GM21526 (cell line): ENCODE measurements around the gene ZNF688.
"Not testable (repeated sequence)": the region's sequence is repeated elsewhere in the genome, so short reads cannot be mapped to it uniquely, and the experiment has no call there.

Experiments
- ATAC-seq: cut with Tn5 transposase; IDR thresholded peaks from one replicate; pipeline ENCODE4 v1.9.1; 2021; ENCODE audit warnings: moderate library complexity; ENCODE audit not compliant: unreplicated experiment, low FRiP score

The ZNF688 gene

DNA sequence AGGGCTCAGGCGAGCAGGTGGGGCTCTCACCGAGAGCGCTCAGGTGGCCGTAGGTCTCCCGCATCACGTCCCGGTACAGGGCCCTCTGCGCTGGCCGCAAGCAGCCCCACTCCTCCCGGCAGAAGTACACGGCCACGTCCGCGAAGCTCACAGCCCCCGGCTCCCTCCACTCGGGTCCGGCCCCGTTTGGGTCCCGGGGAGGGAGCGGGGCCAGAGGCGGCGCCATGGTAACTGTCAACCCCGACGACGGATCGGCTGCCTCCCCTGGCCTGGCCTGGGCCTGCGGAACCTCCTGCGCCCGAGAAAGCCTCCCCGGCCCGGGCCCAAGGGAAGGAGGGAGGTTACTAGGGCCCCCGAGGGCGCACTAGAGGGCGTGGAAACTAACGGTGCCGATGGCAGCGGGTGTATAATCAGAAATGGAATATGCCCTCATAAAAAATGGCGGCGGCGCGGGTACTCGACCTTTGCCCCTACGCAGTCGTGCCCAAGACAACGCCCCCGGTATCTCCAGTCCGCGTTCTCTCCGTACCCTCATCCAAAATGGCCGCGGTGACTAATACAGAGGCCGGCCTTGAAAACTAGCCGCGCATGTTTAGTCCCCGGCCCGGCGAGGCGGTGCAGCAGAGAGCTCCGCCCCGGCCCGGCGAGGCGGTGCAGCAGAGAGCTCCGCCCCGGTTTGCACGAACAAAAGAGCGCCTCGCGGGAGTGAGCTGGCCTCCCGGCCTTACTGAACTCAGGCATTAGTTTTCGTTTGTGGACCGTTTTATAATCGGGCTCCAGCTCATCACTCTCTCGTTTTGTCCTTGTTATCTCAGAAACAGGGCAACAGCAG, 13.3 kb downstream of the ZNF688 start, which contains the start of gene ZNF764:
Gene ZNF764, minus strand, starts transcription at position 418 of the 832 bp plus-strand sequence. Its CDS starts 192 bp downstream, at position 226.
- ATAC-seq = peak; percentile 73

DNA sequence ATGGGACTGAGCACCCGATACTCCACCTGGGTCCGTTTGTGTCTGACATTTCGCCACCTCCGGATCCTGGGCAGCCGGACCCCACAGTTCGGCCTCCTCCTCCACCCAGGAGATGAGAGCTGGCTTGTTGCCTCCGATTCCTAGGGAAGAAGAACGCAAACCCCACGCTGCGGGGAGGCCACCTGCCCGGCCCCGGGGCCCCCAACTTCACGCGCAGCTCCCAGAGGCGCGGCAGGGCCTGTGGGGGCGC, 13.9 kb downstream of the ZNF688 start:
- no peak for ATAC-seq

DNA sequence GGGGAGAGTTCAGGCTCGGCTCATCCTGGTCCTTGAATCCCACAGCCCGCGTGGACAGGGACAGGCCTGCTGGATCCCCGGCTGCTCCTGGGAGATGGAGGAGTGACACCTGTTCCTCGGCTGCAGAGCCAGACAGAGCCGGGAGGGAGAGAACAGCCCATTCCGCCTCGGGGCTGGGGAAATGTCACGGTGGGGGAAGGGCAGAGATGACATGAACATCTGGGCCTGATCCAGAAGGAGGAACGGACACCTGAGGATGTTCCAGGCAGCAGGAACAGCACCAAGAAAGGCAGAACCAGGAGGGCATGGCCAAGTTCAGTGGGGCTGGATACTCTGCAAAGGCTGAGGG, 15.4 kb downstream of the ZNF688 start:
- no peak for ATAC-seq

DNA sequence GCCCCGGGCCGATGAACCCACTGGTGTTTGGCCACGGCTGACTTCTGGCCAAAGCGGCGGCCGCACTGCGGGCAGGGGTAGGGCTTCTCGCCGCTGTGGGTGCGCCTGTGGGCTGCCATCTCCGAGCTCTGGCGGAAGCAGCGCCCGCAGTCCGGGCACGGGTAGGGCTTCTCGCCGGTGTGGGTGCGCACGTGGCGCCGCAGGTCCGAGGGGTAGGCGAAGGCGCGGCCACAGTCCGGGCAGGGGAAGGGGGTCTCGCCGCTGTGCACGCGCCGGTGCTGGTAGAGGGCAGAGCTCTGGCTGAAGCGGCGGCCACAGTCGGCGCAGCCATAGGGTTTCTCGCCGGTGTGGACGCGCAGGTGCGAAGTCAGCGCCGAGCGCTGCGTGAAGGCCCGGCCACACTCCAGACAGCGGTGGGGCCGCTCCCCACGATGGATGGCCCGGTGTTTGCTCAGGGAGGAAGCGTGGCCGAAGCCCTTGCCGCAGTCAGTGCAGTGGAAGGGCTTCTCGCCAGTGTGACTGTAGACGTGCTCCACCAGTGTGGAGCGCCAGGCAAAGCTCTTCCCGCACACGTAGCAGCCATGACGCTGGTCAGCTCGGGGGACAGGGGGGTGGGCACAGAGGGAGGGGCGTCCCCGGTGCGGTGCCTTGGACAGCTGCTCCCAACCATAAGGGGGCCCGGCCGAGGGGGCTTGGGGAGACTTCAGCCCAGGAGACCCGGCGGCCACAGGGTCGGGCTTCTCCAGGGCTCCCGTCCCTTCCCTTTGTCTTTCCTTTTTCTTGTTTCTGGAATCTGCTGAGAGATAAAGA, 16.0 kb downstream of the ZNF688 start:
- ATAC-seq = no peak

DNA sequence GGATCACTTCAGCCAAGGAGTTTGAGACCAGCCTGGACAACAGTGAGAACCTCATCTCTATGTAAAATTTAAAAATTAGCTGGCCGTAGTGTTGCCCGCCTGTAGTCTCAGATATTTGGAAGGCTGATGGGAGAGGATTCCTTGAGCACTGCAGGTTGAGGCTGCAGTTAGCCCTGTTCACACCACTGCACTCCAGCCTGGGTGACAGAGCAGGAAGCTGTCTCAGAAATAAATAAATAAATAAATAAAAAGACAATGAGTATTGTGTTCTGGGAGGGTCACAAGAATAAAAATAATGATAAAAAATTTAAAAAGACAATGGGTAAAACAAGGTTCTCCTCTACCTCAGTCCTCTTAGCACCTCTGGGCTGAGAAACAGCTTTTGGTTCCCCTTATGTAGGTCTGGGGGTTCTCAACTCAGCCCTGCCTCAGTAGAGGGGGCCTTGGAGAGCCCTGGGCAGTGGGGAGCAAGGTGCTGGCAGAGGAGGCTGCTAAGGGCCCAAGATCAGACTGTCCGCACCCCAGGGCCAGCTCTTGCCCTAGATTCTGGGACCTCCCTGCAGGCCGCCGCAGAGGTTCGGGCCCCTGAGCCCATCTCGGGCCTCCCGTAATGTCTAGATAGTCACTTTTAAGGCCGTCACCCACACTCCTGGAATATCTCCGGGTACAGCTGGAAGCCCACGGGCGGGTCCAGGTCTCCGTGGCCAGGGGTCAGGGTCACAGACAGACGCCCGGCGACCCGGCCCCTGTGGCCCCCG, 16.8 kb downstream of the ZNF688 start:
- no peak for ATAC-seq

DNA sequence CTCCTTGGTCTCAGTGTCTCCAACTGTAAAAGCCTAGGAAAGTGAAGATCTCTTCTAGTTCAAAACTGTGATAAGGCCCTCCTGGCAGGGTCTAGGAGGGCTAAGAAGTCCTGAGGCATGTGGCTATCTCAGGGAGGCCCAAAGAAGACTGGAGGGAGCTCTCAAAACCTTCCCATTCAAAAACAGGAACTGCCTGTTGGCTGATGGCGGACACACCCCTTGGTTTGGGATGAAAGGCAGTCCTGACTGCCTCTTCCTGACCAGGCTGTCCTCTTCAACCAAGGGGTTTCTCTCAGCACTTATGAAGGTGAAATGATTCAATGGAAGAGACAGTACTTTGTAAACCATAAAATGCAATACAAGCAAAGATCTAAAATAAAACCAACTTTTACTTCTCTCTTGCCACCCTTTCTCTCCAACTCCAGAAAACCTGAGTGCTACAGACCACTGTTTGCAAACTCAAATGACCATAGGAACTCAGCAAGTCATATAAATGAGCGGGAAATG, 18.1 kb downstream of the ZNF688 start:
- no peak for ATAC-seq

DNA sequence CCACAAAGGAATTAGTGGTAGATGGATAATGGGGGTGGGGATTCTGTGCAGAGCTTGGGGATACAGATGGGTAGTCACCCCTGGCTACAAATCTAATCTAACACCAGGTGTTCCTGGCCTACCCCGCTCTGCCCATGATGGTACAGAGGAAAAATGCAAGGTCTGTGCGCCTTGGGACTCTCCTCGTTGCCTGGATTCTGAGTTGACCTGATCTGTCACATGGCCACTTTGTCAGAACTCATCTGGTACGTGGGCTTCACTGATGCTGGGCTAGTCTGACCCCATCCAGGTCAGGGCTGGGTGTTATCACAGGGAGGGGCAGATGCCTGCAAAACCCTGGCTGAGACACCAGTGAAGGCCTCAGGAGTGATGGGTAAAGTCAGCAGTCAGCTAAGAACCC, 18.6 kb downstream of the ZNF688 start:
- no peak for ATAC-seq

DNA sequence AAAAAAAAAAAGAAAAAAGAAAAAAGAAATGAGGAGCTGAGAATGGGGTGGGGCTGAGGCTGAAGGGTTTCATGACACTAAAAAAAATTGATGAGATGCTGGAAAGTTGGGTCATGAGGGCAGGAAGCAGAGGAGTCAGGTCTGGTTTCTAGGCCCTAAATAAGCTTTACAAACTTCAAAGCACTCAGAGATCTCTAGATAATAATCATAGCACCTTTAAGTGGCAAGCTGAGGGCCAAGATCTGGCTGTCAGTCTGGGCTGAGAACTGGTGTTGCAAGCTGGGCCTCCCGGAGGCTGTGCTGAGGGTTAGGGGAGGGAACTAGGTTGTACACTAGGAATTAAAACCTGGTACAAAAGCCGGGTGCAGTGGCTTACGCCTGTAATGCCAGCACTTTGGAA, 19.7 kb downstream of the ZNF688 start:
- no peak for ATAC-seq

DNA sequence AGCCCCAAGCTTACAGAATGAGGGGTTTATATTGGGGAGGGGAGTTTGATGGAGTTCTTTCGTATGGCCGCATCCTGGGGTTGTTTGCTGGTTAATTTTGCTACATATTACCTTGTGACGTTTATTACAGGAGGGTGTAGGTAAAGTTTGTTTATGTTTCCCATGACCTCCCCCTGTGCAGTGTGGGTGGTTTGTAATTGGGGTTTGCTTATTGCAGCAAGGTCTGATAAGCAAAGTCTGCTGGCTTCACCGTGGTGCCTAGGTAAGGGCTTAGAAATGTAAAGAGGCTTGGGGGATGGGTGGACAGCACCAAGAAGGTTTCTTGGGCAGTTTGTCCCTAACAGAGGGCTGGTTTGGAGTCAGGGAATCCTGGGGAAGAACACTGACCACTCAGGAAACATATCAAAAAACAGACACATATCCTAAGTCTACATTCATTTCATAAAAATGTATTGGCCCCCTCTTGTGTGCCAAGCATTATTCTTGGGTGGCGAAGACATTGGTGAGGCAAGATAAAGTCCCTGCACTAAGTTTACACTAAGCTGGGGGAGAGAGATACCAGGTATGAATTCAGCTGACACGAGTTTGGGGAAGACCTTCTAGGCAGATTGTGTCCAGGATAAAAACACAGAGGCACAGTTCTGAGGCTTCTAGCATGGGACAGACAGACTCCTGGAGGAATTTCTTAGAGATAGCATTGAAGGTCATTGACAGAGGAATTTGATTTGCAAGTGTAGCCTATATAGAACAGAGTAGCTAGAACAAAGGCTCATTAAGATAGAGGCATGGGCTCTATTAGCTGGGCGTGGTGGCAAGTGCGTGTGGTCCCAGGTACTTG, 22.9 kb downstream of the ZNF688 start:
- no peak for ATAC-seq

DNA sequence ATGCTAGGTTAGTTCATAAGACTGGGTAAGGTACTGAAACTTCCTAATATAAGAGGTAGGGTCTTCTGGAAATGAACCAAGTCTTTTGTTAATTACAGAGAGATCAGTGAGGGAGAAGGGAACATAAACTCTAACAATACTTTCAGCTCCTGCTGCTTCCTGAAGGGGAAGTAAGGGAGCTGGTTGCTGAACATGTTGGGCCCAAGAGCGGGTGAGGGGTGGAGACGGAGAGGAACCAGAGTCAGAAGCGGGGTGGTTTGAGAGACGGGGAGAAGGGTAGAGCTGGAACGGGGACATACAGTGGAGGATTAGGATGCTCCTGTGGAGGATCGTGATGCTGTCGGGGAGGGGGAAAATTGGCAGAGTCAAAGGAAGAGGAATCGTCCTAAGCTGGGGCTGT, 25.4 kb downstream of the ZNF688 start:
- no peak for ATAC-seq

DNA sequence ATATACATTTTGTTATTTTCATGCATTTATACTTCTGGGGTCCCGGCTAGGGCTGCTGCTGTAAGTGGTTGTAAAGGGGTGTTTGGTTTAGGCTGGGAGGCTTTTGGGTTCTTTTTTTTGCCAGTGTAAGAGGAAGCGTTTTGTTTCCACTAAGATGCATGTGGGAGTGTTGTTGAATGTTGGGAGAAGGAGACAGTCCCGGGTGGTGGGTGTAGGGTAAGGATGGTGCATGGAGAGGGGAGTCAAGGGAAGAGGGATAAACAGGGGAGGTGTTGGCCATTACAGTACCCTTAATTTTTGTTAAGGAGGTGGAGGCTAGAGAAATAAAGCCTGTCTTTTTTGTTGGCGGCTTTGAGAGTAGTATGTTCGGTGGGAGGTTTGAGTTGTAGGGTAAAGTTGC, 28.4 kb downstream of the ZNF688 start:
- ATAC-seq = no peak

DNA sequence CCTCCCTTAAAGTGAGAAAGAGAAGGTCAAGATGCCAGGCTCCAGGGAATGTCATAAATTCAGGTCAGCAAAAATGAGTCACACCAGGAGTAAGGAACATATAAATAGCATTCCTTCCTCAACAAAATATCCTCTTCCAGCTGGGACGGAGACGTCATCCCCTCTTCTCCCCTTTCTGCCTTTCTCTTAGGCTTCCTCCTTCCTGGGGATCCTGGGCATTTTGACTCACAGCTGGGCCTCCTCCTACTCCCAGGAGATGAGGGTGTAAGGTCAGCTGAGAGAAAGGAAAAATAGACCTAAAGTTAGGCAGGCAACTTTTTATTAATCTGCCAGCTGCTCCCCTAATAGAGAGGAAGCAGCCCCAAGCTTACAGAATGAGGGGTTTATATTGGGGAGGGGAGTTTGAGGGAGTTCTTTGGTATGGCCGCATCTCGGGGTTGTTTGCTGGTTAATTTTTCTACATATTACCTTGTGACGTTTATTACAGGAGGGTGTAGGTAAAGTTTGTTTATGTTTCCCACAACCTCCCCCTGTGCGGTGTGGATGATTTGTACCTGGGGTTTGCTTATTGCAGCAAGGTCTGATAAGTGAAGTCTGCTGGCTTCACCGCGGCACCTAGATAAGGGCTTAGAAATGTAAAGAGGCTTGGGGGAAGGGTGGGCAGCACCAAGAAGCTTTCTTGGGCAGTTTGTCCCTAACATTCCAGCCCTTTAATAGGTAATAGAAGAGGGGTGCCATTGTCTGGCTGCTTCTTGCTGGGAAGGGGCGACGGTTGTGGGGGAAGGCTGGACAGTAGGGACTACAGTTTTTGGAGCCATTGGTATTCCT, 29.8 kb downstream of the ZNF688 start:
- no peak for ATAC-seq

DNA sequence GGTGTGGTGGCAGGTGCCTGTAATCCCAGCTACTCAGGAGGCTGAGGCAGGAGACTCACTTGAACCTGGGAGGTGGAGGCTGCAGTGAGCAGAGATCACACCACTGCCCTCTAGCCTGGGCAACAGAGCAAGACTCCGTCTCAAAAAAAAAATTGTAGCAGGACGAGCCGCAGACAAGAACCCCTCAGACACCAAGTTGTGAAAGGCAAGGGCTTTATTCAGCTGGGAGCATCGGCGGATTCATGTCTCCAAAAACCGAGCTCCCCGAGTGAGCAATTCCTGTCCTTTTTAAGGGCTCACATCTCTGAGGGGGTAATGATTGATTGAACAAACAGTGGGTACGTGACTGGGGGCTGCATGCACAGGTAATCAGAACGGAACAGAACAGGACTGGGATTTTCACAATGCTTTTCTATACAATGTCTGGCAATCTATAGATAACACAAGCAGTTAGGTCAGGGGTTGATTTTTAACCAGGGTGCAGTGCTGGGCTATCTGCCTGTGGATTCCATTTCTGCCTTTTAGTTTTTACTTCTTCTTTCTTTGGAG, 30.5 kb downstream of the ZNF688 start:
- ATAC-seq = not testable (repeated sequence)

DNA sequence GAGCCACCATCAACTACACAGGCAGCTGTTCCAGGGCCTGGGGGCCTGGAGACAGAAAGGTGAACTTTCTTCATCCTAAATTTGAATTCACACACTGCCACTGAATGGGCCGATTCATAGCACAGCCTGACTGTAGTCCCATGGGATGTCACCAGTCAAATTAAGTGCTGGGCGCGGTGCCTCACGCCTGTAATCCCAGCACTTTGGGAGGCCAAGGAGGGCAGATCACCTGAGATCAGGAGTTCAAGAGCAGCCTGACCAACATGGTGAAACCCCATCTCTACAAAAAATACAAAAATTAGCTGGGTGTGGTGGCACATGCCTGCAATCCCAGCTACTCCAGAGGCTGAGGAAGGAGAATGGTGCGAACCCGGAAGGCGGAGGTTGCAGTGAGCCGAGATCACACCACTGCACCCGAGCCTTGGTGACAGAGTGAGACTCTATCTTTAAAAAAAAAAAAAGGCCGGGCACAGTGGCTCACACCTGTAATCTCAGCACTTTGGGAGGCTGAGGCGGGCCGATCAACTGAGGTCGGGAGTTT, 31.5 kb downstream of the ZNF688 start:
- not testable (repeated sequence) for ATAC-seq

DNA sequence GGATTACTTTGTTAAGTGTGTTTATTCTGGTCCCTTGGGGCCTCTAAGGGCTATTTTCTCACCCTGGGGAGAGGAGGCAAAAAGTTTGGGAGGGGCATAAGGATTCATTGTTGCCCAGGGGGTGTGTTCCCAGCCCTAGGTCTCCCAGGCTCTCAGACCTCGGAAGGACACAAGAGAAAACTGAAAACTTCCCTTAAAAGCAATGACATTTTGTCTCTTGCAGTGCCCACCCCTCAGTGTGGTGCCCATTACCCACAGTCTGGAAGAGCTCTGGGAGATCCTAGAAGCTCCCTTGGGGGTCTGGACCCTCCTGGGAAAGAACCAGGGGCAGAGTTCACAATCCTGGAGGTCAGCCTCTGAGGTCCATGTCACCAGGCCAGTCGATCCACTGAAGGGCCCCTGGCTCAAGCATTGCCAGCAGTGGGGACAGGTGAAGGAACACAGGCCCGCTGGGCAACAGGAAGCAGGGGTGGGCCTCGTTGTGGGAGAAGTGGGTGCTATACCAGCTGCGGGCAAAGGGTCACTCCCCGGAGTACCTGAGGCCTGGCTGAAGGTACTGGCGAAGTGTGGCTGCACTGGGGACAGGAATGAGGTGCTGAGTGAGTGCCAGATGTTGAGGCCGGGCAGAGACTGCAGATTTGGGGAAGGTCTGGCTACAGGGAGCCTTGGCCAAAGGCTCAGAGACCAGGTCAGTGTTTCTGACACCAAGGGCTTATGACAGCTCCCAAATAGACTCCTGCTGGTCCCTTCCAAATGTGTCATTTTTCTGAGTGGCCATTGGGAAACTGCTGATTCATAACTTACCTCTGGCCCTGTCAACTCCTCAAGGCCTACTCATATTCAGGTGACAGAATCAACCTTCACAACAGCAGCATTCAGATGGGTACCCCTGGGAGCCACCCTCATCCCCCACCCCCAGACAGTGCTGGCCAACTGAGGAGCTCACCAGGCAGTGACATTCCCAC, 32.2 kb downstream of the ZNF688 start:
- ATAC-seq = no peak

DNA sequence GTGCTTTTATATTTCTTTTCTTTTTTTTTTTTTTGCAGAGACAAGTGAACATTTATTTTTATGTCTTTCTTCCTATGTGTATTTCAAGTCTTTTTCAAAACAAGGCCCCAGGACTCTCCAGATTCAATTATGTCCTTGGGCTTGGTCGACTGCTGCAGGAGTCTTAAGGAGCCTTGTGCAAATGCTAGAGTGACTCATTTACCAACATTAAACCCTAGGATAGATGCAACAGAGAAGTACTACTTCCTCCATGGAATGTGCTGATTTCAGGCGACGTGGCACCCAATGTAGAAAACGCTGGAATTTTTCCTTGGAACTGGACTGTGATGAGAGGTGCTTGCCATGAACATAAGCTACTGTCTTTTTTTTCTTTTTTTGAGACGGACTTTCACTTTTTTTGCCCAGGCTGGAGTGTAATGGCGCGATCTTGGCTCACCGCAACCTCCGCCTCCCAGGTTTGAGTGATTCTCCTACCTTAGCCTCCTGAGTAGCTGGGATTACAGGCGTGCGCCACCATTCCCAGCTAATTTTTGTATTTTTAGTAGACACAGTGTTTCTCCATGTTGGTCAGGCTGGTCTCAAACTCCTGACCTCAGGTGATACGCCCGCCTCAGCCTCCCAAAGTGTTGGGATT, 35.0 kb downstream of the ZNF688 start:
- ATAC-seq = not testable (repeated sequence)

DNA sequence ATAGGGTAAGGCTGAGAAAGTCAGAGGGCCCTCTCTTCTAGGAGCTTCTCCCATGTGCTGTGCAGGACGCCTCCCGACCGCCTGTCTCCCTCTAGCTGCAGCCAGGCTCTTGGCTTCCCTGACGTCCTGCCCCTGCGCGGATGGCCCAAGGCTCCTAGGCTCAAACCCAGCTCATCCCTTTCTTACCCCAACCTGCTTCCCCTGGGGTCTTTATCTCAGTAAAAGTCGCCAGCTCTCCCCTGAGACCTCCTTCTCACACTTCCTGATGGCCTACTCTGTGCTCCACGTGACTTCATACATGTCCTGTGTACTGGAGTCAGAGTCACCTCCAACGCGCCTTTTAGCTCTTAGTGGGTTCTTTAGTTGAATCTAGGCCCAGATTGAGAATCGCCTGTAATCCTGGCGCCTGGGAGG, 35.7 kb downstream of the ZNF688 start:
- ATAC-seq = peak; percentile 65
